Body of pancreas (tissue), 4 donors: ENCODE results near the gene FILIP1L.

ENCODE experiments used
- POLR2A ChIP-seq, 3 donors: fragments of 450-650 bp; IDR thresholded peaks; one replicate each; pipeline ENCODE4 v1.6.1; 2016; ENCODE audit warnings: antibody characterized with exemption in 3 of 3, mild to moderate bottlenecking in 2 of 3
- TF ChIP-seq, protein P1 (sequence below), 7 experiments: fragments of 450-650 bp in 4 of 7; fragments of 200-600 bp in 3 of 7; sonication (generic) in 3 of 7; IDR thresholded peaks; one replicate each; pipeline ENCODE4 v1.5.1; 2016 to 2019; ENCODE audit warnings: antibody characterized with exemption in 7 of 7

DNA sequence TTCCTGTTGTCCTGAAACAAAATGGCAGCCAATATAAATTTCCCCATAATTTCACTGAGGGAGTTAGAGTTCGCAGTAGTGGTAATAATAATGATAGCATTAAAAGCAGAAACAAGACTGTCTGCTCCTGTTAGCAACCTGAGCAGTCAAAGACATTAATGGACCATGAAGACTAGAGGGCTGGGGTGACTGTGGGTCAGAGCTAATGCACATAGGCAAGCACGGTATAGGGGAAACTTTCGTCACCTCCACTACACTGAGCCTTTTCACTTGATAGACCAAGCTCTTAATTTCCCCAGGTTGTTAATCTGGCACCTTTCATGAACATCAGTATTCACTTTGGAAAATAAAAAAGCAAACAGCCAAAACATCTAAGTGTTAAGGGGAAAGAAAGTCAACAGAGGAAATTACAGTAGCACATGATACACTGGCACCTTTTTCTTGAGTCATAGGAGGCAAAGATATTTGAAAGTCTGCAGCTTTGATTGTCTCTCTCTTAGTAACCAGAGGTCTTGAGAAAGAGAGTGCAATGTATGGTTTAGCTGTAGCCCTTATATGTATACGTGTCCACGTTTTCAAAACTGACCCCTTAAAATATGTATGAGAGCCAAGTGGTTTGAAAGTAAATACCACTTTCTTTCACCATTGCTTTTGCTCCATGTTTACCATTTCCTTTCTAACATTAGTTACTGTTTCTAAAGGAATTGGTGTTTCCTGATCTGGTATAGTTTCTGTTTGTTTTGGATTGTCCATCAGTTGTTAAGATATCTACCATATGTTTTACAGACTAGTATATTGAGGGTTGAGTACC is 104.8 kb downstream of the FILIP1L start:
- TF ChIP-seq, protein P1, sequence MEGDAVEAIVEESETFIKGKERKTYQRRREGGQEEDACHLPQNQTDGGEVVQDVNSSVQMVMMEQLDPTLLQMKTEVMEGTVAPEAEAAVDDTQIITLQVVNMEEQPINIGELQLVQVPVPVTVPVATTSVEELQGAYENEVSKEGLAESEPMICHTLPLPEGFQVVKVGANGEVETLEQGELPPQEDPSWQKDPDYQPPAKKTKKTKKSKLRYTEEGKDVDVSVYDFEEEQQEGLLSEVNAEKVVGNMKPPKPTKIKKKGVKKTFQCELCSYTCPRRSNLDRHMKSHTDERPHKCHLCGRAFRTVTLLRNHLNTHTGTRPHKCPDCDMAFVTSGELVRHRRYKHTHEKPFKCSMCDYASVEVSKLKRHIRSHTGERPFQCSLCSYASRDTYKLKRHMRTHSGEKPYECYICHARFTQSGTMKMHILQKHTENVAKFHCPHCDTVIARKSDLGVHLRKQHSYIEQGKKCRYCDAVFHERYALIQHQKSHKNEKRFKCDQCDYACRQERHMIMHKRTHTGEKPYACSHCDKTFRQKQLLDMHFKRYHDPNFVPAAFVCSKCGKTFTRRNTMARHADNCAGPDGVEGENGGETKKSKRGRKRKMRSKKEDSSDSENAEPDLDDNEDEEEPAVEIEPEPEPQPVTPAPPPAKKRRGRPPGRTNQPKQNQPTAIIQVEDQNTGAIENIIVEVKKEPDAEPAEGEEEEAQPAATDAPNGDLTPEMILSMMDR (IDR thresholded peaks at IDR 0.05): no peak
- TF ChIP-seq POLR2A (IDR thresholded peaks at IDR 0.05): no peak
